ENCODE results near the gene ZBP1. TPM values are rescaled to one million over a fixed set of nuclear protein-coding genes. Genes with fewer than 3 reads are reported as not detected.

The ZBP1 gene
- total RNA-seq, 2 donors from 2014 or later = 0.47 TPM; not detected in 1

DNA sequence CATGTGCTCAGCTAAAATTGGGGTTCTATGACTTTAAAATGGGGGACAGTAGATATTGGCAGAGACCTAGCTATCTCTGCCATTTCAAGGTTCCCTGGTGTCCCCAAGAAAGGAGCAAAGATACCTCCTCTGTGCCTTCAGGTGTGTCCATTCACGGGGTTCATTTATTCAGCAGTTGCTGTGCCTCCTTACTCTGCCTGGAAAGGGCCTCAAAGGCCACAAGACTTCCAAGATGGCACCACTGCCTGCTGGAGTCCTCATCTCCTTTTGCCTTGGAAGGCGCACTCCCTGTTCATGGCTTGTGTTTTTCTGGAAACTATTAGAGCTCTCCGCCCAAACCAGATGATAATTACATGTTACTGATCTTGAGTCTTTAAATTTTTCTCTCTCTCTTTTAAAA, 3.9 kb upstream of the ZBP1 start:
- intact Hi-C loops (cut with DNase I) = loop anchor here in 1 of 2 donors (10.0 kb wide), 1 partner anchor 551 kb away; no protein-coding TSS in a partner anchor
- DNase-seq (no peak), ATAC-seq (no peak)

DNA sequence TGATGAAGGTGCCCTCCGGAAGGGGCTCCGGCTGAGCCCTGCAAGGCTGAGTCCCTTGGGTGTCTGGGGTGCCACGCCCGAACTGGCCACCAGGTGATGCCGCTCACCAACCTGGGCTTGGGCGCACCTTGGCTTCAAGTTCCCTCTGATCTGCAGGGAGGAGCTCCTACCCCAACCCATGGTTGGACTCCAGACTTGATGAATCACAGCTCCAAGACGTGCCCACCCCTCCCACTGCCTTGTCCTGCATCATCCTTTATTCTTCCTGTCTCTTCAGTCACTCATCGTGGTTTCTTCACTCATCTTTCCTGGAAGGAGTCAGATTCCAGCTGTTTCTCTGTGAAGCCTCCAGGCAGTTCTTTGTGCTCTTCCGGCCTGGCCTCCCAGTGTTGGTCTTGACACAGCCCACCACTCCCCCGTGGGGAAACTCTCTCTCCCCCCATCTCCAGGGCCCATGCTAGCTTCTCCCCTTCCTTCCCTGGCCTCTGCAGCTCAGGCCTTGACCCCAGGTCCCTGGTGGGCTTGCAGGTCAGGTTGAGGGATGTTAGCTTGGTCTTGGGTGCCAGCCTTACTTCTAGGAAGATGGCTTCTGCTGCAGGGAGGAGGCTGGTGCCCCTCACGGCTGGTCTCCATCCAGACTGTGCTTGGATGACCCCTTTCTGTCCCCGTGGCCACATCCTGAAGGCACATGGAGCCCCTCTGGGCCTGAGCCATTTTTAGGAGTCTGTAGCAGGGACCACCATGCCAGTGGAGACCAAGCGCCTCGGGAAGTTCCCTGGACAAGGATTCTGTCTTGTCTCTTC, 2.6 kb upstream of the ZBP1 start:
- DNase-seq (no peak), ATAC-seq (peak; percentile 38 to 51)
- intact Hi-C loops (cut with DNase I) = loop anchor here in 1 of 2 donors (10.0 kb wide), 1 partner anchor 552 kb away; no protein-coding TSS in a partner anchor

DNA sequence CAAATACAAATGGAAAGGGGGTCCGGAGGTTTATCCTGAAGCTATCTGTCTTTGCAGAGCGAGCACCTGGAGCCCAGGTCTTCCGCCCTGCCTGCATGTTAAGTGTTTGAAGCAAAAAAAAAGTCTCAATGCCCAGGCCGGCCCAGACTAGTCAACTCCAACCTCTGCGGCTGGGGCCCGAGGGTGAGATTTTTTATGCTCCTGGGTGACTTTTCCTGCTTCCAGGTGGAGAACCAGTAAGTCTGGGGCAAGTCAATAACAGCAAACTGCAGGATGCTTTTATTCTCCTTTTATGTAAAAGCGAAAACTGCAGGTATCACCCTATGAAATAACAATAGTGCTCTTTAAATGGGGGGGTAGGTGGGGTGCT, 2.0 kb upstream of the ZBP1 start:
- intact Hi-C loops (cut with DNase I) = loop anchor here in 1 of 2 donors (10.0 kb wide), 1 partner anchor 553 kb away; no protein-coding TSS in a partner anchor
- no peak for DNase-seq
- ATAC-seq = no peak

DNA sequence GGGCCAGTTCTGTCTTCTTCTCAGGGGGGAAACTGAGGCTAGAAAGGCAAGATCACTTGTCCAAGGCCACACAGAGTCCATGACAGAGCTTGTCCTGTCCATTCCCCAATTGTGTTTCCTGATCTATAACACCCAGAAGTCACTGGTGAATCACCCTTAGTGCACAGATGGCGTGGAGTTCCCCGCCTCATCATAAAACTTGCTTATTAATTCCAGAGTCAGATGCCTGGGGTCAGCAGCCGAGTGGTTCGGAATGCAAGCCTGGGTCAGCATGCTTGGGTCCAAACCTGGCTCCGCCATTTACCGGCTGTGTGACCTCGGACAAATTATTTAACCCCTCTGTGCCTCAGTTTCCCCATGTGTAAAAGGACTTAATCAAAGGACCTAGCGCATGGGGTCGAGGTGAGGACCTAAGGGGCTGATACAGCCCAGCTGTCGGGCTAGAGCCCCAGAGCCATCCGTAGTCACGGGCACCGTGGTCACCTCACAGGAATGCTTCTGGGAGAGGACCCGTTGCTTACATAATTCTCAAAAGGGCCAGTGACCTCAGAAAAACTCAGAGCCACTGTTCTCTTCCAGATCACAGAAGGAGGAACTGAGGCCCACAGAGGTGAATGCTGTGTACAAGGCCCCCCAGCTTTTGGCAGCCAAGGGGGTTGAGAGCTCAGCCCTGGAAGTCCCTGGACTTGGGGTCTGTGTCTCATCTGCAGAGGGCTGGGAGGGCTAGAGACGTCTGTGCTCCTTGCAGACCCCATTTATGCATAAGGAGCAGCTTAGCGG, 1.4 kb upstream of the ZBP1 start:
- DNase-seq = no peak

DNA sequence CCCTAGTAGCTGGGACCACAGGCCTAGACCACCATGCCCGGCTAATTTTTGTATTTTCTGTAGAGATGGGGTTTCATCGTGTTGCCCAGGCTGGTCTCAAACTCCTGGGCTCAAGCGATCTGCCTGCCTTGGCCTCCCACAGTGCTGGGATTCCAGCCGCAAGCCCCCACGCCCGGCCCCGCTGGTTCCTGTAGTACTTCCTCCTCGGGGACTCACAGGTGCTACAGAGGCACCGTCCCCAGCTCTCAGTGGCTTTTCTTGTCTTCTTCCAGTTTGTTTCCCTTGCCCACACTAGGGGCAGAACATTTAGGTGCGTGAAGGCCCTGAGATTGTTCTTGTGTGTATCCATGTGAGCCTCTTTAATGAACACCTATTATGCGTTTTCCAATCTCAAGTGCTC, 773 bp upstream of the ZBP1 start:
- ATAC-seq = no peak
- intact Hi-C loops (cut with DNase I) = loop anchor here in 1 of 2 donors (10.0 kb wide), 1 partner anchor 554 kb away; no protein-coding TSS in a partner anchor
- DNase-seq = no peak

More for the DNA sequence above, 1.4 kb upstream of the ZBP1 start:
- ATAC-seq = no peak
- intact Hi-C loops (cut with DNase I) = loop anchor here in 1 of 2 donors (10.0 kb wide), 1 partner anchor 553 kb away; no protein-coding TSS in a partner anchor

DNA sequence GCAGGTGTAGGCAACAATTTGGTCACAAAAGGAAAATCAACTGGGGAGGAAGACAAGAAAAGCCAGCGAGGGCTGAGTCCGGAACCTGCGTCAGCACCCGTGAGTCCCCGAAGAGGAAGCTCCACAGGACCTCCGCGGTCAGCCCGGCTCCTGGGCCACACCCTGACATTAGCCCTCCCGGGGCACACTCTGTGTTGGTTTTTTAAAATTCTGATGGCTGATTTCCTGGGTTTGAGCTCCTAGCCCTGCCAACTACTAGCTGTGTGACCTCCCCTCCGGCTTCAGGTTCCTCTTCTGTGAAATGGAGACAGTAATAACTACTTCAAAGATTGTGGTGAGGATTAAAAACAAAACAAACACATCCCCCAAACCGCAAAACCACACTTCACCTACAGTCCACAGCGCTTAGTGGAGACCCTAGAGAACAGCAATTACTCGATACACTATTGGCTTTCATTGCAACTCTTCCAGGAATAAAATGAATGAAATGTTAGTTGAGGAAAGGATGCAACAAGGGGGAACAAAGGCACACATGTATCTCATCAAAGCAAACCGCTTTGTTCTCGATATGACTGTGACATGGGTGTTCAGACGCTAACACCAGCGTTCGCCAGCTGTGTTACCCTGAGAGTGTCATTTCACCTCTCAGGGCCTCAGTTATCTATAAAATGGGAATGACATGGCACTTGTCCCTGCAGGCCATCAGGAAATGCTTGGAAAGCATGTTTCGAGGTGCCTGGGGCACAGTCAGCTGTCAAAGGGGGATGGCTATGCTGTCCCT, 985 bp downstream of the ZBP1 start:
- ATAC-seq (peak; percentile 58 to 63), DNase-seq (peak; percentile 50)
- intact Hi-C loops (cut with DNase I) = no loop called here

DNA sequence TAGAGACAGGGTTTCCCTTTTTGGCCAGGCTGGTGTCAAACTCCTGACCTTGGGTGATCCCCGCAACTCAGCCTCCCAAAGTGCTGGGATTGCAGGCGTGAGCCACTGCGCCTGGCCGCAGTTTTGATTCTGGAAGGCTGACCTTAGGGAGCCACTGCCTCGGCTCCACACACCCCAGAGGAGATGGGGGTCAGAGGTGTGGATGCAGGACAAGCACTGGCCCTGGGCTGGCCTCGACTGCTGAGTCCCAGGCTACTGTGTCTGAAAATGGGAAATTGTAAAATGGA, 1.5 kb downstream of the ZBP1 start:
- DNase-seq (no peak), ATAC-seq (no peak)
- intact Hi-C loops (cut with DNase I) = no loop called here

DNA sequence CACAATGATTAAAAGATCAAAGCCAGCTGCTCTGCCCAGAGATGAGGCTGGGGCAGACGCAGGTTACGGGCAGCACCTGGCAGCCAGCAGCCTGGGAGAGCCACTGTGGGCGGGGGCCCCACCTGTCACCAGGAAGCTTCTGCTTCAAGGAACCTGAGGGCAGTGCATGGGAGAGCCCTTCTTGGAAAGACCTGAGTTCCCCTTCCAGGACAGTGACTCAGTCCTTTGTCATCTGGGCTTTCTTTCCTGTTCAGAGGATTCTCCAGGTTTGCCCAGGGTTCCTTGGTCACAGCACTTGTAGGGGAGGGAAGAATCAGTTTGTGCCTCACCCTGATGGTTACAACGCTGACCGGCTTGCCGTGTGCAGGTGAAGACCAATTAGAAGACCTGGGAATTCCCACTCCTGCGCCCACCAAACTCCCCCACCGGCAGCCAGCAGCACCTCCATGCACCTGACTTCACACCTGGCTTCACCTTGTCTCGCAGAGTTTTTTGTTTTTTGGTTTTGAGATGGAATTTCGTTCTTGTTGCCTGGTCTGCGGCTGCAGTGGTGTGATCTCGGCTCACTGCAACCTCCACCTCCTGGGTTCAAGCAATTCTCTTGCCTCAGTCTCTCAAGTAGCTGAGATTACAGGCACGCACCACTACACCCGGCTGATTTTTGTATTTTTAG, 2.0 kb downstream of the ZBP1 start:
- intact Hi-C loops (cut with DNase I) = no loop called here
- ATAC-seq = no peak
- DNase-seq = no peak

DNA sequence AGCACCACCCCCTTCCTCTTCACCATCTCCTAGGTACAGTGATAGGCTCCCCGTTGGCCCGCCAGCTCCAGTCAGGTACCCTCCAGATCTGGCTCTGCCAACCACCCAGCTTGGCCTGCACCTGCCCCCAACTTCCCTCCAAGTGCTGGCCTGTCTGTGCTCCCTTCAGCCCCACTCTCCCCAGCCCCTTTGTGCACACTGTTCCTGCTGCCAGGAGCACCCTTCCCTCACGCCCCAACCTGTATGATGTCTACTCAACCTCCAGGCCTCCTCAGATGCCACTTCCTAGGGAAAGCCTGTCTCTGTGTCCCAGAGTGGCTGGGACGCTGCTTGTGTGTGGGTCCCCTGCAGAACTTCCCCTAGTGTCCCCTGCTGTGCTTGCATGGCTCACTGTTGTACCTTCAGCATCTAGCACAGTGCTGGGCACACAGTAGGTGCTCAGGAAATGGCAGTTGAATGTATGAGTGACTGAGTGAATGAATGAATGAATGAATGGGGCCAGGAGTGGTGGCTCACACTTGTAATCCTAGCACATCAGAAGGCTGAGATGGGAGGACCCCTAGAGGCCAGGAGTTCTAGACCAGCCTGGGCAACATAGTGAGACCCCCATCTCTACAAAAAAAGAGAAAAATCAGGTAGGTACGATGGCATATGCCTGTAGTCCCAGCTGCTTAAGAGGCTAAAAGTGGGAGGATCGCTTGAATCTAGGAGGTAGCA, 3.0 kb downstream of the ZBP1 start:
- intact Hi-C loops (cut with DNase I) = no loop called here
- ATAC-seq (no peak), DNase-seq (no peak)

DNA sequence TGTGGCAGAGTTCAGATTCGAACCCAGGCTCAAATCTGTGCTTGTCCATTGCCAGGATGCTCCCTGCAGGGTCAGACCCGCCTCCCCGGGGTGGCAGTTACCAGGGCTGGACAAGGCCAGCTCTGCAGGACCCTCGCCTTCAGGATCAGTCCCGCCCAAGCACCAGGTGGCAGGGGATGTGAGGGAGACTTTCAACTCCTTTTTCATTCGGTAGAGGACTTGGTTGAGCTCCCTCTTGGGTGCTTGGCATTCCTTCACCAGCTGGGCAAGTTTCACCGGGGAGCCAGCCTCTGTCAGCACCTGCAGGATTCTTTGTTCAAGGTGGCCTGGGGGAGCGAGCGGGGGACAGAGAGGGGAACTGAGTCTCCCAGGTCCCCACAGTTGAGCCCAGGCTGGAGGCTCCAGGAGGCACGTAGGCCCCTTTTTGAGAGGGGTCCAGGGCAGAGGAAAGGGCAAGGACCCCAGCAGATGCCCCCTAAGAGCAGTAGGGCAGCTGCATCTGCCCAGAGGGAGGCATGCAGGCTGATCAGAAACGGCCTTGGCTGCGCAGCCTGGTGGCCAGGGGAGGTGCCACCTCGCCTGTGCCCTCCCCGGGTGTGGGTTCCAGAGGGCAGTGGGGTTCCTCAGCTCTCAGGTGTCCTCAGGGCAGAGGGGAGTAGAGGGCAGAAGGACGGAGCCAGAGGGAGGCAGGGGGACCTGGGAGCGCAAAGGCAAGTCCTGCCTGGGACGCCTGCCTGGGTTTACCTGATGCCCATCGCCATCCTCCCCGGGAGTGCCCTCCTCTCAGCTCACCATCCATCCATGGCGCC, 3.9 kb downstream of the ZBP1 start:
- ATAC-seq (no peak), DNase-seq (no peak)
- intact Hi-C loops (cut with DNase I) = no loop called here

DNA sequence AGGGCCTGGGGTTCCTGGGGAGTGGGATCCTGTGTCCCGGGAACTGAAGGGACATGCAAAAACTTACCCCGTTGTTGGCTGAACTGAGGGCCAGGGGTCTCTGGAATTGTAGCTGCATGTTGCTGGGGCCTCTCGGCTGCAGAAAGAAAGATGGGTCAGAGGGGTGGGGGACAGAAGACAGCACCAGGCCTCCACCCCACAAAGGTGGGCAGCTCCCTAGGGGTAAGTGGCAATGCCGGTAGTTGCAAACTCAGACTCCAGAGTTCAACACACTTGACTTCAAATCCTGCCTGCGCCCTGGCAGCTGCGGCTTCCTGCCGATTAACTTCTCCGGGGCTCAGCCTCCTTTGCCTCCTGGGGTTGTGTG, 4.8 kb downstream of the ZBP1 start:
- DNase-seq (no peak), ATAC-seq (no peak)
- intact Hi-C loops (cut with DNase I) = no loop called here

DNA sequence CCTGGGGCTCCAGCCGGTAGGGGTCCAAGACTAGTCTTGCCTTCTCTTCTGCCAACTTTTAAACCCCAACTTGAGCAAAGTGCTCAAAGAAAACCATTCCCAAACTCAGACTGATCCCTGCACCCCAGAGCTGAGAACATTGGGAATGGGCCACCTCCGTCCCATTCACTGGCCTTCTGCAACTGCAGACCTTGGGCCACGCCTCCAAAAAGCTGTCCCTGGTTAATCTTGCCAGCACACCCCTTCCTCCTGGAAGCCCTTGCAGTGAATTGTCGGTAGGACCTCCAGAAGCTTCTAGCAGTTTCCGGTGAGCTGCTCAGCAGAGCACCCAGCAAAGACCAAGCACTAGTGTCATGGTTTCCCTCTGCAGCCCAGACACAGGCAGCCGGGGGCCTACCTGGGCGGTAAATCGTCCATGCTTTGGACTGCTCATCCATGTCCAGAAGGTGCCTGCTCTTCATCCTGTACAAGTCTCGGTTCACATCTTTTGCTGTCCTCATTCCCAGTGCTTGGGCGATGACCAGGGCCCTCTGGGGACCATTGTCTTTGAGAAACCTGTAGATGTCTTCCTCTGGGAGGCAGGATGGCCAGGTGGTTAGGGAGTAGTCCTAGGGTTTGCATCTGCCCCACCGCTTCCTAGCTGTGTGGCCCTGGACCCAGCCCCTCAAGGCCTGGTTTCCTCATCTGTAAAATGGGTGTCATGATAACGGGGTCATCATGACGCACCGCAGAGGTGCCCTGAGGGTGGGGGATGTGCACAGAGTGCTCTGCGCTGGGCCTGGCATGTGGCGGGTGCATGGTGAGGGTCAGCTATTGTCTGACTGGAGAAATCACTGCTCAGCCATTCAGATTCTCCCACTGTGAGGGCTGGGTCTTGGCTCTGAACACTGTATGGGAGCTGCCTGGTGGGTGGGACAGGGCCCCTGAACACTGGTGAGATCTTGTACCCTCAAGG, 5.5 kb downstream of the ZBP1 start:
- DNase-seq (no peak), ATAC-seq (no peak)
- intact Hi-C loops (cut with DNase I) = loop anchor here in 1 of 2 donors (5.0 kb wide), 1 partner anchor 588 kb away; no protein-coding TSS in a partner anchor

DNA sequence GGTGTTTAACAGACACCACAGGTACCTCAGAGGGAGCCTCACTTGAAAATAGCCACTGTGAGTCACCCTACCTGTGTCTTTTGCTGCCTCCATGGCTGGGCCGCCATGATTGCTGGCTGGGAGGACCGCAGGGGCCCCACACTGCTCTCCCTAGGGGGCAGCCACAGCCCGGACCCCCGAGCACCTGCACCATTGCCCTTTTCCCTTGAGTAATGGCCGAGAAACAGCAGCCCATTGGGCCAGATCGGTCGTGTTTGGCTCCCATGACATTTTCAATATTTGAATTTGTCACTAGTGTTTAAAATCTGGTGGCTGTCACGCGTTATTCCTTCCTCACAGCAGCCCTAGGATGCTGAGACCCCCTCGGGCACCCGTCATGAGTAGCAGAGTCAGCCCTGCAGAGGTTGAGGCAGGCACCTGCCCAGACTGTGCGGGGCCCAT, 6.7 kb downstream of the ZBP1 start:
- intact Hi-C loops (cut with DNase I) = loop anchor here in 1 of 2 donors (5.0 kb wide), 1 partner anchor 589 kb away; no protein-coding TSS in a partner anchor
- DNase-seq = no peak
- ATAC-seq = no peak

DNA sequence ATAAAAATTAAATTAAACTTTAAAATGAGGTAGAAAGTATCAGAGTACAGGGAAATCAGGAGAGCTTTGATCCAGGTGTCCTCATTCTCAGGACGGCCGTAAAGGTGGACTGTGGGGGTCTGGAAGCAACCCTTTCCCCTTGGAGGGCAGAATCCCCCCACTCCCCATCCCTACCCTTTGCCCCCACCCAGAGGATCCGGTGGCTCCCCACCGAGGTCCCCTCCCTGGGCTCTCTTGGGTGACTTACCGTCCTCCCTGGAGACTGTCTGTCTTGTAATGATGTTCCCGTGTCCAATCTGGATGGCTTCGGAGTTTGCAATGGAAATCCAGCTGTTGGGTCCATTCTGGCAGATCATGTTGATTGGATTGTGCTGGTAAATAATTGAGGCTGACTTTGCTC, 7.3 kb downstream of the ZBP1 start:
- ATAC-seq (no peak), DNase-seq (no peak)
- intact Hi-C loops (cut with DNase I) = loop anchor here in 1 of 2 donors (5.0 kb wide), 1 partner anchor 589 kb away; no protein-coding TSS in a partner anchor

DNA sequence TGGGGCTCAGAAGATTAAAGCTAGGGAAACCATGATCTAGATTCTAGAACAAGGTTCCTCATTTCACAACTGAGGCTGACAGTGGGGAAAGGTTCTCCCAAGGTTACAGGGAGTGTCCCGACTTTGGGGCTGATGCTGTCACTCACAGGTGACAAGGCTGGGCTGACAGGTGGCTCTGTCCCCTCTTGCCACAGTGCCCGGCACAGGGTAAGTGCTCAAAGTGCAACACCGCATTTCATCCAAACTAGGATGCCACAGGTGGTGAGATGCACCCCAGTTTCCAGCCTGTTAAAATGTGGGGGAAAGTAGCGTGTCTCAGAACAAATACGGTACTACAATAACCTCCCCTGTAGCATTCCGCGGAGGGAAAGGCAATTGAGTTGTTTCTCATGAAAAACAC, 7.8 kb downstream of the ZBP1 start:
- intact Hi-C loops (cut with DNase I) = loop anchor here in 1 of 2 donors (5.0 kb wide), 1 partner anchor 590 kb away; no protein-coding TSS in a partner anchor
- ATAC-seq = no peak
- DNase-seq = no peak
